CD4-positive, alpha-beta T cell treated with Interleukin-17A for 1 hour (primary cell): ENCODE measurements around the gene NPLOC4.

ENCODE experiments used
- DNase-seq: peaks from one replicate; pipeline ENCODE4 v3.0.0-alpha.2; 2020

NPLOC4 gene

DNA sequence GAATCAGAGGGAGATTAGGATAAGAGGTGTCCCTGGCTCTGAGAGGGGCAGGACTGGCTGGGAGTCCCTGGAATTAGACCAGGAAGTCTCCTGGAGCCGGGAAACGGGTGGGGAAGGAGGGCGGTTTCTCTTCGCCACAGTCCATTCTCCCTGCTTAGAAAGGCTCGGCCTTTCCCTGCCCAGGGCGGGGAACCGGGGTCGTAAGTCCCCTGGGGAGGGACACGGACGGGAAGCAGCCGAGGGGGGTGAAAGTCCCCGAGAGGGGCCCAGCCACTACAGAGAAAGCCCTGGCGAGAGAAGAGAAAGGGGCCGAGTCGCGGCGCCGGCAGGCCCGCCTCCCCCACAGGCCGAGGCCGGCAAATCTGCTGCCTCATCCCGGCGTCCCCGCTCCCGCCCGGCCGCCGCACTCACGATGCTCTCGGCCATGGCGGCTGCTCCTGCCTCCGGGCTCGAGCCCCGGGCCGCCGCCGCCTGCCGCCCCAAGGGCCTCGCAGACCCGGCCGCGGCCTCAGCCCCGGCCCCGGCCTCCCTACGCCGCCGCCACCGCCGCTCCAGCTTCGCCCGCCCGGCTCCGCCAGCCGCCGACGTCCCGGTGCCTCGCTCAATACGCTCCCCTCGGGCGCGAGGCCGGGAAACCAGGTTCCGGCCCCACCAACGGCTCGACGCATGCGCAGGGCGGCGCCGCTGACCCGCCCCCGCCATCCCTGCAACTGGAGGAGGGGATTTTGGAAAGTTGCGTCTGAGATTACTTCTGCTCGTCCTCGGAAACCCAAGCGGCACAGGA lies at the start of gene NPLOC4, which contains the start of gene TSPAN10:
NPLOC4 (minus strand) TSS at position 608 of the 784 bp plus-strand sequence; CDS start at position 426, 182 bp downstream.
TSPAN10 (plus strand) TSS at position 692 of the 784 bp plus-strand sequence. CDS start 5,217 bp downstream, outside the sequence.
- DNase-seq, result peak; percentile 87

GRCh38 chr17:81686614-81687013 lies 49.7 kb upstream of the NPLOC4 start:
- DNase-seq, result no peak

- DNase-seq, result no peak
These were observed 48.2 kb upstream of the NPLOC4 start for GRCh38 chr17:81685108-81685507.

- DNase-seq, result no peak
These were observed 47.6 kb upstream of the NPLOC4 start for GRCh38 chr17:81684442-81684911.

GRCh38 chr17:81683584-81684441 lies 46.9 kb upstream of the NPLOC4 start, which contains the start of the genes ARL16 and HGS:
Gene ARL16, minus strand, starts transcription at chr17:81683797. Its CDS starts 44 bp downstream, at chr17:81683753.
Gene HGS, plus strand, starts transcription at chr17:81684011. Its CDS starts 56 bp downstream, at chr17:81684067.
- DNase-seq, result peak; percentile 99

DNA sequence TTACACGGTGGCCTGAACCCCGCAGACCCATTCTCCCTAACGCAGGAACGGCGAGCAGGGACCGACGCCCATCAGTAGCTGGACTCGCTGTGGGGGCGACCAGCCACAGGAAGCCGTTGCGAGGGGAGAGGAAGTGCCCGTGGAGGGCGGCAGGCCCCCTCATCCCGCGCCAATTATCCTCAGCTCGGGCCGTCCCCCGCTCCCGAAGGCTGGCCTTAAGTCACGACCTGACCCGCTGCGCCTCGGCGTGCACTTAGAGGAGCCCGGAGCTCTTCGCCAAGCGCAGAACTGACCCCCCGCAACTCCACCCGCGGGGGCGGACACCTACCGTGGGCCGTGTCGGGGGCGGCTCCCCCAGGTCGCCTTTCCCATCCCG lies 46.3 kb upstream of the NPLOC4 start:
- no peak for DNase-seq

- DNase-seq, result no peak
These were observed 45.8 kb upstream of the NPLOC4 start for GRCh38 chr17:81682565-81683207.

DNA sequence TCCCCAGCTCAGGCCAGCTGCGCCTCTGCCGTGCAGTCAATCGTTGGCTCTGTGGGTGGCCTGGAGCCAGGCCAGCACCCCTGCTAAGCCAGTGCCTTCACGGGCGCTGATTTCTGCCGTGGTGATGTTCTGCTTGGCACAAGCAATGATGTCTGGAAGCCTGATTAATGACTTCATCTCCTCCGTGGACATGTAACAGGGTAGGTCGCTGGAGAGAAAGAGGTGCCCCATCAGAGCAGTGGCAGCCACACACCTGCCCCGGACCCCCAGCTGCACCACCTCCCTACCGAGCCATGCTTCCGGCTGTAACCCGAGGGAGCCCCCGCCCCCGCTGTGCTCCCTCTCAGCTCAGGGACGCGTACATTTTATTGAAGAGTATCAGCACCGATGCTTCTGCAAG lies 44.8 kb upstream of the NPLOC4 start:
- DNase-seq, result no peak

- DNase-seq, result no peak
These were observed 43.2 kb upstream of the NPLOC4 start for GRCh38 chr17:81680150-81680549.

- DNase-seq, result no peak
These were observed 40.0 kb upstream of the NPLOC4 start for GRCh38 chr17:81676906-81677305.

DNA sequence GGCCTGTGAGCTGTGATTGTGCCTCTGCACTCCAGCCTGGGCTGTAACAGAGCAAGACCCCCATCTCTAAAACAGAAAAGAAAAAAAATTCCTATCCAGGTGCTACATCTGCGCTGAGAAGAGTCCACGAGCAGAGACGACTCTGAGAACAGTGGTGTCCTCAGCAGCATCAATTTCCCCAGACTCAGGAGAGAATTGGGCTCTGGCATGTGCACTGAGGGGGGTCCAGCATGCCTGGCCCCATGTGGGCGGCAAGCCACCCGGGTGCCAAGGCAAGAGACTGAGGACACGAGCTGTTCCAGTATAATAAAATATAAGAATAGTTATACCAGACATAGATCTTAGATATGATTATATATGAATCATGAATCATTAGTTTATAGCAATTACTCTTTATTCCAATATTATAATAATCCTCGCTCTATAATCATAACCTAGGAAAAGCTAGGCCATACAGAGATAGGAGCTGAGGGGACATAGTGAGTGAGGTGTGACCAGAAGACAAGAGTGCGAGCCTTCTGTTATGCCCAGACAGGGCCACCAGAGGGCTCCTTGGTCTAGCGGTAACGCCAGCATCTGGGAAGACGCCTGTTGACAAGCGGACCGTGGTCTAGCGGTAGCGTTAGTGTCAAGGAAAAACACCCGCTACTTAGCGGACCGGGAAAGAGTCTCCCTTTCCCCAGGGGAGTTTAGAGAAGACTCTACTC lies 38.8 kb upstream of the NPLOC4 start:
- peak; percentile 55 for DNase-seq

DNA sequence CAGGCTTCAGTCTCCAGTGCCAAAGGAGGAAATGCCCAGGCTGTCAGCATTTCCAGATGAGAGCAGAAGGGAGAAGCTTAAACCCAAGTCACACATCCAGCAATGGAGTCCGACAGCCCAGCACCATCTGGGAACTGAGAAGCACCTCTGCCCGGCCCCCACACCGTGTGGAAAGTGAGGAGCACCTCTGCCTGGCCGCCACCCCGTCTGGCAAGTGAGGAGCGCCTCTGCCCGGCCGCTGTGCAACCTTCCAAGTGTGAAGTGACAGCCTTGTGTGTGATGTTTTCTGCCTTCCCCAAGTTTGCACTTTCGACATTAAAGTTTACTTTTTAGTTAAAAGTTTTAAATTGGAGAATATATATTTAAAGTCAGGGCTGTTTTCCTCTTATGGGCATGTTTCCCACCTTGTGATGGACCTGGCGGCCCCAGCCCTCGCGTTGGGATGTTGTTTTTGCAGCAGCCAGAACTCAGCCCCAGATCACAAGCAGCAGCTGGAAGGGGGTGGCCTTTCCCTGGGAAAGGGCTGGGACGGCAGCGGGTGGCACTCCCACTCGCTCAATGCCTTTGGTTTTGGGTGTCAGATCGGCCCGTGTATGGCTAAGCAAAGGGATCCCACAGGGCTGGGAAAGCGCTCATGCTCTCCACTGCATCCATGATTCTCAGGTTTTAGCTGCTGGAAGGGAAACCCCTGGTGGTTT lies 36.8 kb upstream of the NPLOC4 start:
- no peak for DNase-seq

- no peak for DNase-seq
These were observed 36.0 kb upstream of the NPLOC4 start for GRCh38 chr17:81672954-81673353.

GRCh38 chr17:81672504-81672903 lies 35.6 kb upstream of the NPLOC4 start:
- no peak for DNase-seq

DNA sequence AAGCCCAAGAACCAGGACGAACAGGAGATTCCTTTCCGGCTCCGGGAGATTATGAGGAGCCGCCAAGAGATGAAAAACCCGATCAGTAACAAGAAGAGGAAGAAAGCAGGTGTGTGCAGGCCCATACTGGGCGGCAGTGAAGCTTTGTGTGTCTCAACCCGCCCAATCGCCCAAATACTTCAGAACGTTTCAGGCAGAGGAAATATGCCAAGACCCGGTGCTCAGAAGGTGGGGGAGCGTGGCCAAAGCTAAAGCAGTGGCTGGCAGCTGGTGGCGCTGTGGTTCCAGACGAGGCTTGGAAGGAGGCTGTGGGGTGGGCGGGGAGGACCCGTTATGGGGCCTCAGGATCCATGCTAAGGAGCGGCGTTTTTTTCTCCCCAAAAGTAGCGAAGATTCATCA lies 30.8 kb upstream of the NPLOC4 start:
- no peak for DNase-seq

- DNase-seq, result peak; percentile 92
These were observed 29.7 kb upstream of the NPLOC4 start, which contains the start of the genes CCDC137 and OXLD1 for GRCh38 chr17:81666342-81667191. Gene CCDC137, plus strand, starts transcription at chr17:81666737. Its CDS starts 30 bp downstream, at chr17:81666767. Gene OXLD1, minus strand, starts transcription at chr17:81666605. Its CDS starts 28 bp downstream, at chr17:81666577.

GRCh38 chr17:81666092-81666341 lies 29.1 kb upstream of the NPLOC4 start:
- DNase-seq, result no peak

GRCh38 chr17:81665205-81666091 lies 28.5 kb upstream of the NPLOC4 start:
- peak; percentile 48 for DNase-seq

- DNase-seq, result no peak
These were observed 27.1 kb upstream of the NPLOC4 start for GRCh38 chr17:81664051-81664470.

- no peak for DNase-seq
These were observed 25.1 kb upstream of the NPLOC4 start for GRCh38 chr17:81662002-81662401.
